T1000 (cell line): ENCODE measurements around the gene DNAJC15.
"Not testable (repeated sequence)": the region's sequence is repeated elsewhere in the genome, so short reads cannot be mapped to it uniquely, and the experiment has no call there.

Source experiments
- DNase-seq: peaks from one replicate; lab custom pipeline; 2025; ENCODE audit warnings: mixed read lengths; lab: John Stamatoyannopoulos, UW

DNAJC15 gene

GRCh38 chr13:43003729-43004128, 19.7 kb upstream of the DNAJC15 start:
- DNase-seq: no peak

DNA sequence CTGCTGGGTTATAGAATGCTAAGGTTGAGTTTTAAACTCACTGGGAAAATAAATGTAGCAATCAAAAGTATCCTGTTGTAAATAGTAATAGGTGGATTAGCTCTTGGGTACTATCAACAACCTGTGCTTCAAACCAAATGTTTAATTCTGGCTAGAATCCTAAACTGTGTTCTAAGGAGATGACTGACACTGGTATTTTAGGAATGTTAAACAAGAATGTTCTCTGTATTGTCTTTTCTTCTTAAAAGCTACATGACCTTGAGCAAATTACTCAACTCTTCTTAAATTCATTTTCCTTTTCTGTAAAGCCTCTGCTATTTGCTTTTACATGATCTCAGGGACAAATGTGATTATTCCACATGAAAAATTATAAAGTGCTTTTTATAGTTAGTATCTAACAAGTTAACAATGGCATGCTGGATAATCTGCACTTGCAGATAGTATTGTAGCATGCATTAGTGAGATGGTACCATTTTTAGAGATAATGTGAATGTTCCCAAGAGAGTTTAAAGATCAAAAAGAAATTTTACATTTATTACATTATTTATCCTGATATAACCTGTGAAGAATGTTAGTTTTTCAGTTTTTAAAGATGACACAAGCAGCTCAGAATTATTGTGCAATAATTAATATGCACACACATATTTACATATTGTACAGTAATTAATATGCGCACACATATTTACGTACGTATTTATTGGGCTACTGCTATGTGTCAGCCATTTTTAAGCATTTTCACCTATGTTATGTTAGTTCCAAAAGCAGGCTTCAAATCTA, 17.7 kb upstream of the DNAJC15 start:
- no peak for DNase-seq

GRCh38 chr13:43006893-43007631, 16.3 kb upstream of the DNAJC15 start:
- DNase-seq: no peak

GRCh38 chr13:43008596-43008995, 14.8 kb upstream of the DNAJC15 start:
- no peak for DNase-seq

- no peak for DNase-seq
Measured at GRCh38 chr13:43009506-43009905, 13.9 kb upstream of the DNAJC15 start.

- no peak for DNase-seq
Measured at GRCh38 chr13:43014162-43014561, 9.2 kb upstream of the DNAJC15 start.

GRCh38 chr13:43016226-43016625, 7.2 kb upstream of the DNAJC15 start:
- no peak for DNase-seq

GRCh38 chr13:43019811-43020210, 3.6 kb upstream of the DNAJC15 start:
- no peak for DNase-seq

GRCh38 chr13:43020794-43021193, 2.6 kb upstream of the DNAJC15 start:
- no peak for DNase-seq

DNA sequence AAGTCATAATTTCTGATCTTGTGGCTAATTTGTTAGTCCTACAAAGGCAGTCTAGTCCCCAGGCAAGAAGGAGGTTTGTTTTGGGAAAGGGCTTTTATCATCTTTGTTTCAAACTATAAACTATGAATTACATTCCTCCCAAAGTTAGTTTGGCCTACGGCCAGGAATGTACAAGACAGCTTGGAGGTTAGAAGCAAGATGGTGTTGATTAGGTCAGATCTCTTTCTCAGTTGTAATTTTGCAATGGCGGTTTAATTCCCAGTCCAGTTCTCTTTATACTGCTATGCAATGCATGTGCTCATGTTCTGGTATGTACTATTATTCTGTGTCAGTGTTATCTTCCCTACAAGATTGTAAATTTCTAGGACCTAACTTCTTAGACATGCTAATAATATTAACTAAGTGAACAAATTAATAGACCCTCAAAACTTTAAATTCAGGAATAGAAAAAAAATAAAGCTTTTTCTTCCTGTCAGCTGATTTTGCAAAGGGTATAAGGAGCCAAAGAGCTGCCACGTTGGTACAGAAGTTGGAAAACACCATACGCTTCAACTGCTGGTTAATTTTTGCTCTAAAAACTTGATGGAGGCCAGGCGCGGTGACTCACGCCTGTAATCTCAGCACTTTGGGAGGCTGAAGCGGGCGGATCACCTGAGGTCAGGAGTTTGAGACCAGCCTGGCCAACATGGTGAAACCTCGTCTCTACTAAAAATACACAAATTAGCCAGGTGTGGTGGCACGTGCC, 1.3 kb upstream of the DNAJC15 start:
- DNase-seq: no peak

GRCh38 chr13:43022934-43023288, 475 bp upstream of the DNAJC15 start:
- DNase-seq: no peak

DNA sequence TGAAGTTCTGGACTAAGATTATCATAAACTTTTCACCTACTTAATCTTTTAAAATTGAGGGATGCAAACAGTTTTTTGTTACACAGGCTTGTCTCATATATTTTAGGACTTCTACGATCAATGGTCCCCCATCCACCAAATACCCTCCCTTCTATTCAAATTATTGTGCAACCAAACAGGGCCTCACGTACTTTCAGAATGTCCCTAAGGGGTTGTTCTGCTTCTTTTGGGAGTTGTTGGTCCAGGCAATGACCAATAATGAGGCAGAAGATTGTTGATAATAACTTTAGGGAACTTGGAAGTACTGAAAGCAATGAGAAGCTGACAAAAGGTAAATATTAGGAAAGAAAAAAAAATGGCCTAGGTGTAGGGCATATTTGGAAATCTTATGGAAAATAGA, 2.9 kb downstream of the DNAJC15 start:
- DNase-seq: no peak

GRCh38 chr13:43030548-43030947, 7.2 kb downstream of the DNAJC15 start:
- DNase-seq: no peak

DNA sequence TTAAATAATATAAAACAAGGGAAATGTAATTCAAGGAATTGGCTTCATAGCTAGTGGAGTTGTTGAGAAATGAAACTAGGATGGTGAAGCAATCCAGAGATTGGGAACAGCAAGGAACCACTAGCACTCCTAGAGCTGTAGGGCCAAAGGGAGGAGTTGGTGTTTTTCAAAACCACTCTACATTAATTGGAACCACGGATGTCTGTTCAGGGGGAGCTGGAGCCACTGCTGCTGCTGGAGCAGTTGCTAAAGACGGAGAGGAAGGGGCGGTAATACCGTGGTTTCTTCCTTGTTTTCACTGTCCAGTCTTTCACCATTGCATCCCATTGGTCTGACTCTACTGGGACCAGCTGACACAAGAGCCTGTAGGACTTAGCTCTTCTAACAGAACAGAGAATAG, 8.5 kb downstream of the DNAJC15 start:
- no peak for DNase-seq

DNA sequence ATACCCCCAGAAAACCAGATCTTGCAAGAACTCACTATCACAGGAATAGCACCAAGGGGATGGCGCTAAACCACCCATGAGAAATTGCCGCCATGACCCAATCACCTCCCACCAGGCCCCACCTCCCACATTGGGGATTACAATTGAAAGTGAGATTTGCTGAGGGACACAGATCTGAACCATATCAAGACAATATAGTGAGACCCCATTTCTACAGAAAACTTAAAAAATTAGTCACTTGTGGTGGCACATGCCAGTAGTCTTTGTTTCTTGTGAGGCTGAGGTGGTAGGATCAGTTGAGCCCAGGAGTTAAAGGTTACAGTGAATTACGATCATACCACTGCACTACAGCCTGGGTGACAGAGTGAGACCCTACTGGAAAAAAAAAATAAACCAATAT, 9.7 kb downstream of the DNAJC15 start:
- DNase-seq: no peak

GRCh38 chr13:43036351-43037250, 13.2 kb downstream of the DNAJC15 start:
- DNase-seq: no peak

DNA sequence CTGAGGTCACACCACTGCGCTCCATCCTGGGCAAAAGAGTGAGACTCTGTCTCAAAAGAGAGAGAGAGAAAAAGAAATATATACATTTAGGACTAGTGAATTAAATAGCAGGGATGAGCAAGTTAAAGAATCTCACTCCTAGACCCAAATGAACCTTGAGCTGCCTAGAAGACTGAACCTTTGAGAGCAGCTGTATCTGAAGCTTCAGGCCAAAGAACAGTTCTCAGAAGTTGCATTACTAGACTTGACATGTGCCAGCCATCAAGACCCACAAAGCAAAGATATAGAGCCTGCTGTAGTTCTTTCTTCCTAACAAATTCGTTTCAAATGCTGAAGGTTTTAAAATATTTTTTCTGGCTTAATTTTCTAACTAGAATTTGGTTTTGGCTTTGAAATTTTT, 16.6 kb downstream of the DNAJC15 start:
- DNase-seq: no peak

DNA sequence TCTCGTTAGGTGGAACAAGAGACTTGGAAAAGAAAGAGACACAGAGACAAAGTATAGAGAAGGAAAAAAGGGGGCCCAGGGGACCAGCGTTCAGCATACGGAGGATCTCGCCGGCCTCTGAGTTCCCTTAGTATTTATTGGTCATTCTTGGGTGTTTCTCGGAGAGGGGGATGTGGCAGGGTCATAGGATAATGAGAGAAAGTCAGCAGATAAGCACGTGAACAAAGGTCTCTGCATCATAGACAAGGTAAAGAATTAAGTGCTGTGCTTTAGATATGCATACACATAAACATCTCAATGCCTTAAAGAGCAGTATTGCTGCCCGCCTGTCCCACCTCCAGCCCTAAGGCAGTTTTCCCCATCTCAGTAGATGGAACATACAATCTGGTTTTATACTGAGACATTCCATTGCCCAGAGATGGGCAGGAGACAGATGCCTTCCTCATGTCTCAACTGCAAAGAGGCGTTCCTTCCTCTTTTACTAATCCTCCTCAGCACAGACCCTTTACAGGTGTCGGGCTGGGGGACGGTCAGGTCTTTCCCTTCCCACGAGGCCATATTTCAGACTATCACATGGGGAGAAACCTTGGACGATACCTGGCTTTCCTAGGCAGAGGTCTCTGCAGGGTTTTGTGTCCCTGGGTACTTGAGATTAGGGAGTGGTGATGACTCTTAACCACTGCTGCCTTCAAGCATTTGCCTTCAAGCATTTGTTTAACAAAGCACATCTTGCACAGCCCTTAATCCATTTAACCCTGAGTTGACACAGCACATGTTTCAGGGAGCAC, 17.4 kb downstream of the DNAJC15 start:
- DNase-seq: not testable (repeated sequence)

GRCh38 chr13:43041369-43041921, 18.1 kb downstream of the DNAJC15 start:
- DNase-seq: no peak

DNA sequence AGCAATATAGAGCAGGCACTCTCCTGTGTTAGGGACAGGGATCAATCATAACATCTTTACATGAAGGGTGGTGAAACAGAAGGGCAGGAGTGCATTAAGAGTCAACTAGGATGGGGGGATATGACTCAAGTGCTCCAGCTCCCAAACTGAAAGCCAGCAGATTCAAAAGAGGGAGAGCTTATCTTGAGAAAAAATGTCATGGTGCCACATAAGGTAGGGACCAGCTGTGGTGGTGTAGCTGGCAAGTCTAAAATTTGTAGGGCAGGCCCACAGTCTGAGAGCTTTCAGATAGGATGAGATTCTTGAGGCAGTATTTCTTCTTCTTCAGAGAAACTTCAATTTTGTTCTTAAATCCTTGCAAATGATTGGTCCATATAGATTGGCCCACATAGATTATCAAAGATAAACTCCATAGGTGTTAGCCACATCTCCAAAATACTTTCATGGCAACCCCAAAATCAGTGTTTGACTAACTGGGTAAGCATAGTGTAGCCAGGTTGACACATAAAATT, 19.1 kb downstream of the DNAJC15 start:
- no peak for DNase-seq
